GM23248 (cell line): Measurements from ENCODE around the gene ZNF33A.
"Not testable (repeated sequence)": the region's sequence is repeated elsewhere in the genome, so short reads cannot be mapped to it uniquely, and the experiment has no call there.

Source experiments
- EZH2 ChIP-seq: fragments of 200-600 bp; sonication (generic); IDR thresholded peaks from 2 replicates; pipeline ENCODE4 v1.6.1; 2018; ENCODE audit warnings: antibody characterized with exemption, mild to moderate bottlenecking; ENCODE audit not compliant: insufficient read depth, poor library complexity, severe bottlenecking
- EZH2phosphoT487 ChIP-seq: fragments of 200-600 bp; sonication (generic); IDR thresholded peaks from 2 replicates; pipeline ENCODE4 v1.6.1; 2018; ENCODE audit warnings: antibody characterized with exemption, moderate library complexity, mild to moderate bottlenecking, low read depth; ENCODE audit not compliant: insufficient read depth

DNA sequence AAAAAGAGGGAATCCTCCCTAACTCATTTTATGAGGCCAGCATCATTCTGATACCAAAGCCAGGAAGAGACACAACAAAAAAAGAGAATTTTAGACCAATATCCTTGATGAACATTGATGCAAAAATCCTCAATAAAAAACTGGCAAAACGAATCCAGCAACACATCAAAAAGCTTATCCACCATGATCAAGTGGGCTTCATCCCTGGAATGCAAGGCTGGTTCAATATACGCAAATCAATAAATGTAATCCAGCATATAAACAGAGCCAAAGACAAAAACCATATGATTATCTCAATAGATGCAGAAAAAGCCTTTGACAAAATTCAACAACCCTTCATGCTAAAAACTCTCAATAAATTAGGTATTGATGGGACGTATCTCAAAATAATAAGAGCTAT lies 11.6 kb upstream of the ZNF33A start:
- TF ChIP-seq EZH2, EZH2phosphoT487: not testable (repeated sequence)
